UCSD-AML1 (cell line): Measurements from ENCODE around the gene TFRC.
"Not testable (repeated sequence)": the region's sequence is repeated elsewhere in the genome, so short reads cannot be mapped to it uniquely, and the experiment has no call there.

Experiments used
- DNase-seq: peaks from one replicate; lab custom pipeline; 2025; ENCODE audit not compliant: unreplicated experiment; lab: John Stamatoyannopoulos, UW

Gene TFRC

DNA sequence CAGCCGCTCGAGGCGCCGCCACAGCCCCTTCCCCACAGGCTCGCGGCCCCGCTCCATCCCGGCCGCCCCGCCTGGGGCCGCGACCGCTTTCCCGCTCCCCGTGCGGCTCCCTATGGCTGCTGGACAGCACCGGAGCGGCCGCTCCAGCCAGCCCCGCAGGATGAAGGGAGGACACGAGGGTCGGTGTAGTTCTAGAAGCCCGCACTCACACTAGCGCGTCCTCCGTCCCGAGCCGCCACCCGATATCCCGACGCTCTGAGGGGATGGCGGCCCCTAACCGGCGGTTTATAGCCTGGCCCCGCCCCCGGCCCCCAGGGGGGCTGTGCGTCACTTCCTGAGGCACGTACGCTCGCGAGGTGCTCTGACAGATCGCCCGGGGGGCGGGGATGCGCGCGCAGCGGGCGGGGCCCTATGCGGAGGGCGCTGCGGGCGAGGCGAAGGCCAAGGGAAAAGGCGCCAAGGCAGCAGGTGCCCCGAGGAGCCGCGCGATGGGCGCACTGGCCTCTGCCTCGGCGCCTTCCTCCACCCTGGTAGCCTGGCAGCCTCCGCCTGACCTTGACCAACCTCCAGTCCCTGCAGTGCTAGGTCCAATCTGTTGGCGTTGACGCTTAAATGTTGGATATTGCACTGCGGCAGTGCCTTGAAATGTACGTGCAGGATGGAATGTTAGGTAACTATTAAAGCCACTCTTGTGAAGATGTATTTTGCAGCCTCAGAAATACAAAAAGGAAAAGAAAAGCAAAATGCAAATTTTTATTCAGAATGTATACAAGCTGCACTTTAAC lies at the start of gene TFRC:
TFRC (minus strand) TSS at position 257 of the 785 bp plus-strand sequence. CDS start 4,991 bp downstream, outside the sequence.
- peak; percentile 95 for DNase-seq

DNA sequence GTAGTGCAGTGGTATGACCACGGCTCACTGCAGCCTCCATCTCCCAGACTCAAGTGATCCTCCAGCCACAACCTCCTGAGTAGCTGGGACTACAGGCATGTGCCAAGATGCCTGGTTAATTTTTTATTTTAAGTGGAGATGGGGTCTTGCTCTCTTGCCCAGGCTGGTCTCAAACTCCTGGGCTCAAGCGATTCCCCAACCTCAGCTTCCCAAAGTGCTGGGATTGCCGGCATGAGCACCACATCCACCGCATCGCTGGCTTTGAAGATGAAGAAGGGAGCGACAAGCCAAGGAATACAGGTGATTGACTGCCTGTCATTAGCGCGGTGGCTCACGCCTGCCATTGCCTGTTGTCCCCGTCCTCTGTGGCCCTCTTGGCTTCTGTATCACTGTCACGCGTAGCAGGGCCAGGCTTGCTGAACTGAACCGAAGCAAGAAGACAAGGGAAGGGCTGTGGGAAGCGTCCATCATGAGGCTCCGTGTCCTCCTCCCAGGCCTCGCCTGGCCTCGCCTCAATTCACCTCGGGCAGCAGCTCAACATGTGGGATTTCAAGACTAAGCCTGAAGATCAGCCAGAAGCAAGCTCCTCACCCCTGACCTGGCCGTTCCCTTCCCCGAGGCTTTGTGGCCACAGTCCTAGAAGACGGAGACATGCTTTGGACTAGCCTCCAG lies 46.4 kb upstream of the TFRC start:
- DNase-seq, result no peak

- peak; percentile 52 for DNase-seq
Measured at GRCh38 chr3:196127308-196128040, 45.6 kb upstream of the TFRC start.

DNA sequence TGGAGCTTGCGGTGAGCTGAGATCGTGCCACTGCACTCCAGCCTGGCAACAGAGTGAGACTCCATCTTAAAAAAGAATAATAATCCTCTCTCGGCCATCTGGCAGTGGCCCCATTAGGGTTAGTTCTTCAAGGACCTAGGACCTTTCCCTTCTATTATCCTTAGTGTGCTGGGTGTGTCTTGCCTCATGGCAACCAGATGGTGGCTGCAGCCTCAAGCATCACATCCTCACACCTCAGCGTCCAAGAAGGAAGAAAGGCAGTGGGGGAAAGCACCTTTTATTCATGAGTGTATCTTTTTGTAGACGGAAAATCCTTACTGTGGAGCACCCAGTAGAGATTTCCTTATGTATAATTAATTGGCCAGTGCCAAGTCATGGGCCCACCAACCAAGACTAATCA lies 42.7 kb upstream of the TFRC start:
- DNase-seq, result no peak

DNA sequence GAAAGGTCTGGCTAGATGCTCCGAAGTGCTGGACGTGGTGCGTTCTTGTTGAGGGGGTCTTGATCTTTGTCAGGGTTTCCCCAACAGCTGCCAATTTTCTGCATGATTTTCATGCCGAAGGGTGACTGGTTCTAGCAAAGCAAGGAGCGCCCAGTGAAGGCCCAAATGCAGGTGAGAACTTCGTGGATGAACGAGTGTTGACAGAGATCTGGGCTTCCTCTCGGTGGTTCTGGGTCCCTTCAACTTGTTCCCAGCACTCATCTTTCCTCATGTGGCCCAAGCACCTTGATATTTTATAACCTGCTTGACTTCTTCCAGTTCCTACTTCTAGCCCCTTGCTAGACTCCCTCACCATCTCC lies 40.8 kb upstream of the TFRC start:
- no peak for DNase-seq

DNA sequence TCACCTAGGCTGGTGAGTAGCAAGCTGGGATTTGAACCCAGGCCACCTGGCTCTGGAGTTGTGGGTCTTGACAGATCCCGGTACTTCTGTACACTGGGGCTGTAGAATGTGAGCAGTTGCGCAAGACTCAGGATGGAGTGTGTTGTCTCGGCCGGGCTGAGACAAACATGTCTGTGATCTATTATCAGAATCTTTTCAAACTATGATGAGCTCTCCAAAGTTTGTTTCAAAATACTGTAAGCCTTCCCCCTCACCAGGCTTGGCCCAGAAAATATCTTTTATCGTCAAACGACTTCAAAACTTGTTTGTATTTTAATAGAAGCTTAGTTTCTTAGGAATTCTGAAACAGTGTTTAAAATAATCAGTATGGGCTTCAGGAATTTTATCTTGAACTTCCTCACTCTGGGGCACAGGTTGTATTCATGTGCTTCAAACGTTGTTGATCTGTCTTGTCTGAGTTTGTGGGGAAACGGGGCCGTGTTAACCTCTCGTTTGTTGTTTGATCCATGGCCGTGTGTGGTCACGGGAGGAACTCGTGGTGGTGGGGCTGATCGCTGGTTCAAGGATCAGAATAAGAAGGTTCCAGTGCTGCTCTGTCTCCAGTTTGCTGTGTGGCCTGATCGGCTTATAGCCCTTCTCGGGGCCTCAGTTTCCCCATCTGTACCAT lies 40.3 kb upstream of the TFRC start:
- DNase-seq, result no peak

DNA sequence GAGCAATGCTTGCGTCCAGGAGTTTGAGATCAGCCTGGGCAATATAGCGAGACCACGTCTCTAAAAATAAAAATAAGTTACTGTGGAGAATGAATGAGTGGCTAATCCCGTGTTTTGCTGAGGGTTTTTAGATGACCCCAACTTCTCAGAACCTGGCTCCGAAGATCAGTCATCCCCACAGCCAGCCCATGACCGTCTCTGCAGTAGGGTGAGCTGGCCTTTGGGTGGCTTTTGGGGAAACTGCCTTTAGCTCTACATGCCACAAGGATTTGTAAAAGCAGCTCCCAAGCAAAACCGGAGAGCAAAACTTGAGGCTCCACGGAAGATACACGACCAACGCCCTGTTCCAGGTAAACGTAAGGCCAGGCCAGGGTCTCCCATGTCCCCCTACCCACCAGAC lies 39.2 kb upstream of the TFRC start:
- no peak for DNase-seq

- peak; percentile 73 for DNase-seq
Measured at GRCh38 chr3:196120291-196120951, 38.5 kb upstream of the TFRC start.

DNA sequence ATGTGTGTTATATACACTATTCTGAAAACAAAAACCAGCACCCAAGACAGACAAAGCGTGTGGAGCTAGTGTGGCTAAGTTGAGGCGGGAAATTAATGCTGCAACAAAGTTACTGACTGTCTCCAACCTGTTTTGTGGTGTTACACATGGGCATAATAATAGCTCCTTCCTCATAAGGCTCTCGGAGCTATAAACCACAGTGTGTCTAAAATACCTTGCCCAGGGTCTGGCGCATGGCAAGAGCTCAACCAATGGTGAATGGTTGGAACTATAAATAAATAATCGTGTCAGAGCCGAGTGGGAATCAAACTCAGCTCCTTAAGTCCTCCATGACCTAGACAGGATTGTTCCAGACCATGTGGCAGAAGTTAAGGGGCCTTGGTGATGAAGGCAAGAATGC lies 35.9 kb upstream of the TFRC start:
- DNase-seq, result no peak

GRCh38 chr3:196115678-196116083 lies 33.8 kb upstream of the TFRC start:
- DNase-seq, result no peak

DNA sequence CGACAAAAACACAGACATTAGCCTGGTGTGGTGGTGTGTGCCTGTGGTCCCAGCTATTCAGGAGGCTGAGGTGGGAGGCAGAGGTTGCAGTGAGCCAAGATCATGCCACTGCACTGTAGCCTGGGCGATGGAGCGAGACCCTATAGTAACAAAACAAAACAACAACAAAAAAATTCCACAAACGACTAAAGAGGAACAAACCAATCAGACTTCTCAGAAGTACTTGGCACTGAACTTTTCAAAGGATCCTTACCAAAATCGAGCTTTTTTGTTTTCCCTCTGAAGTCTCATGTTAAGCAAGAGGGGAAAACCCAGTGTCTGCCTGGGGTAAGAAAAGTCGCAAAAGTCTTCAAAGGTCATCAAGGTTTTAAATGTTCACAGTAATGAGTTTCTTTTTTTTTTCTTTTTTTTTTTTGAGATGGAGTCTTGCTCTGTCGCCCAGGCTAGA lies 30.1 kb upstream of the TFRC start:
- no peak for DNase-seq

- no peak for DNase-seq
Measured at GRCh38 chr3:196108075-196108743, 26.3 kb upstream of the TFRC start.

DNA sequence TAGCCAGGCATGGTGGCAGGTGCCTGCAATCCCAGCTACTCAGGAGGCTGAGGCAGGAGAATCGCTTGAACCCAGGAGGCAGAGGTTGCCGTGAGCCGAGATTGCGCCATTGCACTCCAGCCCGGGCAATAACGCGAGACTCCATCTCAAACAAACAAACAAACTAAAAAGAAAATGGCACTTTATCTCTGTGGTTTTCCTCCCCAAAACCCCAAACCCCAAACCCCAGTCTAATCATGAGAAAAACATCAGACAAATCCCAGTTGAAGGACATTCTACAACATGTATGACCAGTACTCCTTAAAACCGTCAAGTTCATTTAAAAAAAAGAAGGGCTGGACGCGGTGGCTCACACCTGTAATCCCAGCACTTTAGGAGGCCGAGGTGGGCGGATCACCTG lies 22.8 kb upstream of the TFRC start:
- not testable (repeated sequence) for DNase-seq

DNA sequence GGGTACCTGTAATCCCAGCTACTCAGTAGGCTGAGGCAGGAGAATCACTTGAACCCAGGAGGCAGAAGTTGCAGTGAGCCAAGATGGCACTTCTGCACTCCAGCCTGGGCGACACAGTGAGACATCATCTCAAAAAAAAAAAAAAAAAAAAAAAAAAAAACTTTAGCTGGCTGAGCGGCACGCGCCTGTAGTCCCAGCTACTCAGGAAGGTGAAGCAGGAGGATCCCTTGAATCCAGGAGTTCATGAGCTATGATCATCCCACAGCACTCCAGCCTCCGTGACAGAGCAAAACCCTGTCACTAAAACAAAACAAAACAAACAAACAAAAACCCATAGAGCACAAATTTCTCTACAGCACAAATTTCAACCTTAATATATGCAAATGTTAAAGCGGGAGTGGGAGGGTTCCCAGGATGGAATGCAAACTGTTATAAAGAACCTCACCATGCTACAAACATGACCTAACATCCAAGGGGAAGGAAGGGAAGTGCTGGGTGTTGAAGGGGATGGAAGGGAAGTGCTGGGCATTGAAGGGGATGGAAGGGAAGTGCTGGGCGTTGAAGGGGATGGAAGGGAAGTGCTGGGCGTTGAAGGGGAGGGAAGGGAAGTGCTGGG lies 16.6 kb upstream of the TFRC start:
- not testable (repeated sequence) for DNase-seq

GRCh38 chr3:196097373-196098154 lies 15.7 kb upstream of the TFRC start:
- no peak for DNase-seq

DNA sequence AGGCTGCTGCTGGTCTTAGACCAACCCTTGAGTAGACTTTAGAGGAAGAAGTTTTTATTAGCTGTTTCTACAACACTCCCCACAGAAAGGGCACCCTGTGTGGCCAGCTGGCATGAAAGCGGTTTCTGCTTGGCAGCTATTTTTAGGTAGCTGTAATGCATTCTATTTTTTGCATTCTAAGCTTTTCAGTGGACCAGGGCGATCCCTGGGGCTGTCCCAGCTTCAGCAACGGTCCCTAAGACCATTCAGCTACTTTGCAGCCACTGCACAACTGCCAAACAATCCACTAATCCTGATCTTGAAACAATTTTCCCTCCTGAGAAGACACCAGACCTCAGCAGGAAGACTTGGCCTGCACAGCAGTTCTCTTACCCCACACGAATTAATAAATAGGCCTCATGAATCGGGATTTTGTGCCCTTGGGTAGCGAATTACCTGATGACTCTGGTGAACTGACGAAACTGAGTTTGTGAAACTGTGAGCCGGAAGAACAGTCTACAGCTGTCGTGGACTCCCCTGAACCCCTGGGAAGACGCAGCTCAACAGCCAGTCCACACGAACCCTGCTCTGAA lies 14.6 kb upstream of the TFRC start:
- DNase-seq, result peak; percentile 54

DNA sequence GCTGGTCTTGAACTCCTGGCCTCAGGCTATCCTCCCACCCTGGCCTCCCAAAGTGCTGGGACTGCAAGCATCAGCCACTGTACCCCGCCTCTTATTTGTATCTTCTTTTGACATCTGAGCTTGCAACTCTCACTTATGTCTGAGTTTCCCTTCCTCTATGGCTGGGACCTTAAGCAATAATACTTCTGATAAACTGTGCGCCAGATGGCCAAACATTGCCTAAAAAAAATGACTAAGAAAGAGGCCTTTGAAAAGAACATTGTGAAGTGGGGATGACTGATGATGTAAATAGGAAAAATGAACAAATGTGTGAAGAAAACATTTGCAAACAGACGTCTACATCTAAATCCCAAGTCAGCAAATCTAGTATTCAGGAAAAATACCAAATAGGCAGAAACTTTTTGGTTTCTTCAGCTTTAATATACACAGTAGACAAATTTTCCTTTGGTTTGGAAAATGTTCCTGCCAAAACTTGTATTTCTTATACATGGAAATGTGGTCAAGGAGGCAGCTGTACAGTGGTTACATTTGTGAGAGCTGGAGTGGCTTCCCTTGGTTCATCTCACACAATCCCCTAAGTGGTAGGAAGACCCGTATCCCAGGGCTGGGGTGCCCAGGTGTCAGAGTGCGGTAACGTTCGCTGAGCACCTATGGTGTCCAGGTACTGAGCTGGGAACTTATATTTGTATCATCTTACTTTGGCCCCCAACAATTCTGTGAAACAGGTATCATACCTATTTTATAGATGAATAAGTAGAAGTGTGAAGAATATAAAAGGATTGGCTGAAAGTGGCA lies 11.6 kb upstream of the TFRC start:
- DNase-seq, result no peak

- DNase-seq, result no peak
Measured at GRCh38 chr3:196087906-196088305, 6.0 kb upstream of the TFRC start.
